WTC11 (cell line): ENCODE results near the gene PKLR.

Experiments used
- CREB1 ChIP-seq: sonication (generic); formaldehyde crosslinking; IDR thresholded peaks from 2 replicates; pipeline ENCODE4 v1.8.0; 2023; ENCODE audit warnings: mild to moderate bottlenecking, missing genetic modification reagents
- ESRRA ChIP-seq: sonication (generic); formaldehyde crosslinking; IDR thresholded peaks from 2 replicates; pipeline ENCODE4 v1.8.1; 2022; ENCODE audit warnings: mild to moderate bottlenecking, missing genetic modification reagents, borderline replicate concordance
- ETV6 ChIP-seq: sonication (generic); formaldehyde crosslinking; IDR thresholded peaks from 2 replicates; pipeline ENCODE4 v1.8.1; 2022; ENCODE audit warnings: mild to moderate bottlenecking, missing genetic modification reagents
- GABPB1 ChIP-seq: sonication (generic); formaldehyde crosslinking; IDR thresholded peaks from 2 replicates; pipeline ENCODE4 v1.8.1; 2023; ENCODE audit warnings: mild to moderate bottlenecking, missing genetic modification reagents
- SMAD3 ChIP-seq: sonication (generic); formaldehyde crosslinking; IDR thresholded peaks from 2 replicates; pipeline ENCODE4 v1.8.0; 2022; ENCODE audit warnings: missing genetic modification reagents, mild to moderate bottlenecking, borderline replicate concordance
- TEAD4 ChIP-seq: sonication (generic); formaldehyde crosslinking; IDR thresholded peaks from 2 replicates; pipeline ENCODE4 v1.8.0; 2022; ENCODE audit warnings: mild to moderate bottlenecking, missing genetic modification reagents
- TF ChIP-seq, protein P1 (sequence below): fragments of 200-600 bp; IDR thresholded peaks from 2 replicates; pipeline ENCODE4 v1.8.0; 2022; ENCODE audit warnings: antibody characterized with exemption
- TF ChIP-seq, protein P2 (sequence below): sonication (generic); formaldehyde crosslinking; IDR thresholded peaks from 2 replicates; pipeline ENCODE4 v1.8.0; 2023; ENCODE audit warnings: mild to moderate bottlenecking, missing genetic modification reagents
- TF ChIP-seq, protein P3 (sequence below): sonication (generic); formaldehyde crosslinking; IDR thresholded peaks from 2 replicates; pipeline ENCODE4 v1.8.0; 2022; ENCODE audit warnings: mild to moderate bottlenecking, missing genetic modification reagents
- TF ChIP-seq, protein P4 (sequence below): sonication (generic); formaldehyde crosslinking; IDR thresholded peaks from 2 replicates; pipeline ENCODE4 v1.8.1; 2023; ENCODE audit warnings: mild to moderate bottlenecking, missing genetic modification reagents, moderate library complexity
- TF ChIP-seq, protein P5 (sequence below): fragments of 250-450 bp; sonication (Bioruptor Pico); IDR thresholded peaks from 2 replicates; pipeline ENCODE4 v1.9.0; 2021; ENCODE audit warnings: mild to moderate bottlenecking, borderline replicate concordance
- TF ChIP-seq, protein P6 (sequence below): sonication (generic); formaldehyde crosslinking; IDR thresholded peaks from 2 replicates; pipeline ENCODE4 v1.8.0; 2023; ENCODE audit warnings: missing genetic modification reagents, mild to moderate bottlenecking, borderline replicate concordance
- TF ChIP-seq, protein P7 (sequence below): fragments of 250-450 bp; sonication (Bioruptor Pico); IDR thresholded peaks from 2 replicates; pipeline ENCODE4 v2.1.2; 2022; ENCODE audit warnings: mild to moderate bottlenecking, moderate library complexity

DNA sequence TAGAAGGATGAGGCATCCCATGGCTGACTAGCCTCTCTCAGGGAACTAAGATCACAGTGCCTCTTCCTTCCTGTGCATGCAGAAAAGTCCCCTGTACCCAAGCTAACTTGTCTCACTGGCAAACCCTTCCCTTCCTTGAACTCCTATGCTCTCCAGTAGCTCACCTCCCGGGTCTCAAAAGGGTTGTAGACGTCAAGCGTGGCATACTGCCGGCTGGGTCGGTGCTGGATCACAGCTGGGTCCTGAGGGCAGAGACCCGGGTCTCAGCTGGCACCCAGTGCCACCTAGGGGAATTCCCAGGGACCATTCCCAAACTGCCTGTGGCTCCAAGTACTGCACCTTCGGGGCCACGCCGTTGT is 39.8 kb downstream of the PKLR start:
- TF ChIP-seq ESRRA (CRISPR knock-in tag) = no peak
- TF ChIP-seq, protein P1, sequence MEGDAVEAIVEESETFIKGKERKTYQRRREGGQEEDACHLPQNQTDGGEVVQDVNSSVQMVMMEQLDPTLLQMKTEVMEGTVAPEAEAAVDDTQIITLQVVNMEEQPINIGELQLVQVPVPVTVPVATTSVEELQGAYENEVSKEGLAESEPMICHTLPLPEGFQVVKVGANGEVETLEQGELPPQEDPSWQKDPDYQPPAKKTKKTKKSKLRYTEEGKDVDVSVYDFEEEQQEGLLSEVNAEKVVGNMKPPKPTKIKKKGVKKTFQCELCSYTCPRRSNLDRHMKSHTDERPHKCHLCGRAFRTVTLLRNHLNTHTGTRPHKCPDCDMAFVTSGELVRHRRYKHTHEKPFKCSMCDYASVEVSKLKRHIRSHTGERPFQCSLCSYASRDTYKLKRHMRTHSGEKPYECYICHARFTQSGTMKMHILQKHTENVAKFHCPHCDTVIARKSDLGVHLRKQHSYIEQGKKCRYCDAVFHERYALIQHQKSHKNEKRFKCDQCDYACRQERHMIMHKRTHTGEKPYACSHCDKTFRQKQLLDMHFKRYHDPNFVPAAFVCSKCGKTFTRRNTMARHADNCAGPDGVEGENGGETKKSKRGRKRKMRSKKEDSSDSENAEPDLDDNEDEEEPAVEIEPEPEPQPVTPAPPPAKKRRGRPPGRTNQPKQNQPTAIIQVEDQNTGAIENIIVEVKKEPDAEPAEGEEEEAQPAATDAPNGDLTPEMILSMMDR = no peak
- TF ChIP-seq, protein P2, sequence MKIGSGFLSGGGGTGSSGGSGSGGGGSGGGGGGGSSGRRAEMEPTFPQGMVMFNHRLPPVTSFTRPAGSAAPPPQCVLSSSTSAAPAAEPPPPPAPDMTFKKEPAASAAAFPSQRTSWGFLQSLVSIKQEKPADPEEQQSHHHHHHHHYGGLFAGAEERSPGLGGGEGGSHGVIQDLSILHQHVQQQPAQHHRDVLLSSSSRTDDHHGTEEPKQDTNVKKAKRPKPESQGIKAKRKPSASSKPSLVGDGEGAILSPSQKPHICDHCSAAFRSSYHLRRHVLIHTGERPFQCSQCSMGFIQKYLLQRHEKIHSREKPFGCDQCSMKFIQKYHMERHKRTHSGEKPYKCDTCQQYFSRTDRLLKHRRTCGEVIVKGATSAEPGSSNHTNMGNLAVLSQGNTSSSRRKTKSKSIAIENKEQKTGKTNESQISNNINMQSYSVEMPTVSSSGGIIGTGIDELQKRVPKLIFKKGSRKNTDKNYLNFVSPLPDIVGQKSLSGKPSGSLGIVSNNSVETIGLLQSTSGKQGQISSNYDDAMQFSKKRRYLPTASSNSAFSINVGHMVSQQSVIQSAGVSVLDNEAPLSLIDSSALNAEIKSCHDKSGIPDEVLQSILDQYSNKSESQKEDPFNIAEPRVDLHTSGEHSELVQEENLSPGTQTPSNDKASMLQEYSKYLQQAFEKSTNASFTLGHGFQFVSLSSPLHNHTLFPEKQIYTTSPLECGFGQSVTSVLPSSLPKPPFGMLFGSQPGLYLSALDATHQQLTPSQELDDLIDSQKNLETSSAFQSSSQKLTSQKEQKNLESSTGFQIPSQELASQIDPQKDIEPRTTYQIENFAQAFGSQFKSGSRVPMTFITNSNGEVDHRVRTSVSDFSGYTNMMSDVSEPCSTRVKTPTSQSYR (CRISPR knock-in tag) = no peak
- TF ChIP-seq, protein P3, sequence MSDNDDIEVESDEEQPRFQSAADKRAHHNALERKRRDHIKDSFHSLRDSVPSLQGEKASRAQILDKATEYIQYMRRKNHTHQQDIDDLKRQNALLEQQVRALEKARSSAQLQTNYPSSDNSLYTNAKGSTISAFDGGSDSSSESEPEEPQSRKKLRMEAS = no peak
- no peak for TF ChIP-seq GABPB1 (CRISPR knock-in tag)
- no peak for TF ChIP-seq ETV6 (CRISPR knock-in tag)
- TF ChIP-seq SMAD3 (CRISPR knock-in tag) = no peak
- TF ChIP-seq, protein P4, sequence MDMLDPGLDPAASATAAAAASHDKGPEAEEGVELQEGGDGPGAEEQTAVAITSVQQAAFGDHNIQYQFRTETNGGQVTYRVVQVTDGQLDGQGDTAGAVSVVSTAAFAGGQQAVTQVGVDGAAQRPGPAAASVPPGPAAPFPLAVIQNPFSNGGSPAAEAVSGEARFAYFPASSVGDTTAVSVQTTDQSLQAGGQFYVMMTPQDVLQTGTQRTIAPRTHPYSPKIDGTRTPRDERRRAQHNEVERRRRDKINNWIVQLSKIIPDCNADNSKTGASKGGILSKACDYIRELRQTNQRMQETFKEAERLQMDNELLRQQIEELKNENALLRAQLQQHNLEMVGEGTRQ = no peak
- no peak for TF ChIP-seq CREB1 (CRISPR knock-in tag)
- TF ChIP-seq, protein P5, sequence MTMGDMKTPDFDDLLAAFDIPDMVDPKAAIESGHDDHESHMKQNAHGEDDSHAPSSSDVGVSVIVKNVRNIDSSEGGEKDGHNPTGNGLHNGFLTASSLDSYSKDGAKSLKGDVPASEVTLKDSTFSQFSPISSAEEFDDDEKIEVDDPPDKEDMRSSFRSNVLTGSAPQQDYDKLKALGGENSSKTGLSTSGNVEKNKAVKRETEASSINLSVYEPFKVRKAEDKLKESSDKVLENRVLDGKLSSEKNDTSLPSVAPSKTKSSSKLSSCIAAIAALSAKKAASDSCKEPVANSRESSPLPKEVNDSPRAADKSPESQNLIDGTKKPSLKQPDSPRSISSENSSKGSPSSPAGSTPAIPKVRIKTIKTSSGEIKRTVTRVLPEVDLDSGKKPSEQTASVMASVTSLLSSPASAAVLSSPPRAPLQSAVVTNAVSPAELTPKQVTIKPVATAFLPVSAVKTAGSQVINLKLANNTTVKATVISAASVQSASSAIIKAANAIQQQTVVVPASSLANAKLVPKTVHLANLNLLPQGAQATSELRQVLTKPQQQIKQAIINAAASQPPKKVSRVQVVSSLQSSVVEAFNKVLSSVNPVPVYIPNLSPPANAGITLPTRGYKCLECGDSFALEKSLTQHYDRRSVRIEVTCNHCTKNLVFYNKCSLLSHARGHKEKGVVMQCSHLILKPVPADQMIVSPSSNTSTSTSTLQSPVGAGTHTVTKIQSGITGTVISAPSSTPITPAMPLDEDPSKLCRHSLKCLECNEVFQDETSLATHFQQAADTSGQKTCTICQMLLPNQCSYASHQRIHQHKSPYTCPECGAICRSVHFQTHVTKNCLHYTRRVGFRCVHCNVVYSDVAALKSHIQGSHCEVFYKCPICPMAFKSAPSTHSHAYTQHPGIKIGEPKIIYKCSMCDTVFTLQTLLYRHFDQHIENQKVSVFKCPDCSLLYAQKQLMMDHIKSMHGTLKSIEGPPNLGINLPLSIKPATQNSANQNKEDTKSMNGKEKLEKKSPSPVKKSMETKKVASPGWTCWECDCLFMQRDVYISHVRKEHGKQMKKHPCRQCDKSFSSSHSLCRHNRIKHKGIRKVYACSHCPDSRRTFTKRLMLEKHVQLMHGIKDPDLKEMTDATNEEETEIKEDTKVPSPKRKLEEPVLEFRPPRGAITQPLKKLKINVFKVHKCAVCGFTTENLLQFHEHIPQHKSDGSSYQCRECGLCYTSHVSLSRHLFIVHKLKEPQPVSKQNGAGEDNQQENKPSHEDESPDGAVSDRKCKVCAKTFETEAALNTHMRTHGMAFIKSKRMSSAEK (CRISPR knock-in tag) = no peak
- TF ChIP-seq, protein P6, sequence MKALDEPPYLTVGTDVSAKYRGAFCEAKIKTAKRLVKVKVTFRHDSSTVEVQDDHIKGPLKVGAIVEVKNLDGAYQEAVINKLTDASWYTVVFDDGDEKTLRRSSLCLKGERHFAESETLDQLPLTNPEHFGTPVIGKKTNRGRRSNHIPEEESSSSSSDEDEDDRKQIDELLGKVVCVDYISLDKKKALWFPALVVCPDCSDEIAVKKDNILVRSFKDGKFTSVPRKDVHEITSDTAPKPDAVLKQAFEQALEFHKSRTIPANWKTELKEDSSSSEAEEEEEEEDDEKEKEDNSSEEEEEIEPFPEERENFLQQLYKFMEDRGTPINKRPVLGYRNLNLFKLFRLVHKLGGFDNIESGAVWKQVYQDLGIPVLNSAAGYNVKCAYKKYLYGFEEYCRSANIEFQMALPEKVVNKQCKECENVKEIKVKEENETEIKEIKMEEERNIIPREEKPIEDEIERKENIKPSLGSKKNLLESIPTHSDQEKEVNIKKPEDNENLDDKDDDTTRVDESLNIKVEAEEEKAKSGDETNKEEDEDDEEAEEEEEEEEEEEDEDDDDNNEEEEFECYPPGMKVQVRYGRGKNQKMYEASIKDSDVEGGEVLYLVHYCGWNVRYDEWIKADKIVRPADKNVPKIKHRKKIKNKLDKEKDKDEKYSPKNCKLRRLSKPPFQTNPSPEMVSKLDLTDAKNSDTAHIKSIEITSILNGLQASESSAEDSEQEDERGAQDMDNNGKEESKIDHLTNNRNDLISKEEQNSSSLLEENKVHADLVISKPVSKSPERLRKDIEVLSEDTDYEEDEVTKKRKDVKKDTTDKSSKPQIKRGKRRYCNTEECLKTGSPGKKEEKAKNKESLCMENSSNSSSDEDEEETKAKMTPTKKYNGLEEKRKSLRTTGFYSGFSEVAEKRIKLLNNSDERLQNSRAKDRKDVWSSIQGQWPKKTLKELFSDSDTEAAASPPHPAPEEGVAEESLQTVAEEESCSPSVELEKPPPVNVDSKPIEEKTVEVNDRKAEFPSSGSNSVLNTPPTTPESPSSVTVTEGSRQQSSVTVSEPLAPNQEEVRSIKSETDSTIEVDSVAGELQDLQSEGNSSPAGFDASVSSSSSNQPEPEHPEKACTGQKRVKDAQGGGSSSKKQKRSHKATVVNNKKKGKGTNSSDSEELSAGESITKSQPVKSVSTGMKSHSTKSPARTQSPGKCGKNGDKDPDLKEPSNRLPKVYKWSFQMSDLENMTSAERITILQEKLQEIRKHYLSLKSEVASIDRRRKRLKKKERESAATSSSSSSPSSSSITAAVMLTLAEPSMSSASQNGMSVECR (CRISPR knock-in tag) = no peak
- TF ChIP-seq, protein P7, sequence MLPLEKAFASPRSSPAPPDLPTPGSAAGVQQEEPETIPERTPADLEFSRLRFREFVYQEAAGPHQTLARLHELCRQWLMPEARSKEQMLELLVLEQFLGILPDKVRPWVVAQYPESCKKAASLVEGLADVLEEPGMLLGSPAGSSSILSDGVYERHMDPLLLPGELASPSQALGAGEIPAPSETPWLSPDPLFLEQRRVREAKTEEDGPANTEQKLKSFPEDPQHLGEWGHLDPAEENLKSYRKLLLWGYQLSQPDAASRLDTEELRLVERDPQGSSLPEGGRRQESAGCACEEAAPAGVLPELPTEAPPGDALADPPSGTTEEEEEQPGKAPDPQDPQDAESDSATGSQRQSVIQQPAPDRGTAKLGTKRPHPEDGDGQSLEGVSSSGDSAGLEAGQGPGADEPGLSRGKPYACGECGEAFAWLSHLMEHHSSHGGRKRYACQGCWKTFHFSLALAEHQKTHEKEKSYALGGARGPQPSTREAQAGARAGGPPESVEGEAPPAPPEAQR (CRISPR knock-in tag) = no peak
- TF ChIP-seq TEAD4 (CRISPR knock-in tag) = no peak
